Measurements from ENCODE around the gene MRPS35.

The MRPS35 gene

DNA sequence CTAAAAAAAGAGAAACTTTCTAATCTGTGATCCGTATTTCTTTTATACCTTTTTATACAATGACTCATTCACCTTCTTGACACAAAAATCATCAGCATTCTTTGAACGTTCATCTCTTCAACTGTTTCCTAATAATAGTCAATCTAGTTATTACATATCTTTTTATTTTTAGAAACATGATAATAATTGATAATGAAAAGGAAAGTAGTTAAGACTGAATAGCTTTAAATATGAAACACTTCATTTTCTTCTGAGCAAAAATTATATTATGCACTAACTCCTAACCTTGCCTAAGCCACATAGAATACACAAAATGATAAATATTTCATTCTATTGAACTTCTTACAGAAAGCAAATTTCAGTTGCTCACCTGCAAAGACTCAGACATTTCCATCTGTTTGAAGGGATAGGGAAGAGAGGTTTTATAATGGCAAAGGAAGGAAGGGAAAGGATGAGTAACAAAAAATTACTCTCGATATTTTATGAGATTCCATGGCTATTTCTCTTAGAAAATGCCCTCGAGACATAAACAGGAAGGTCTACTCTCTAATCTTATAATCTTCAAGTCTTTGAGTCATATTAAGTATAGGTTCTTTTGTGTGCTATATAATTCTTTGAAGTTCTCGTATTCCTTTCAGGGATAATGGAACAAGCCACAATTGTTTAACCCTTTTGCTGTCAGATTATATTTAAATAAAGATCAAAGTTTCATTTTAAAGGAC is 61.9 kb downstream of the MRPS35 start:
- no peak for DNase-seq

DNA sequence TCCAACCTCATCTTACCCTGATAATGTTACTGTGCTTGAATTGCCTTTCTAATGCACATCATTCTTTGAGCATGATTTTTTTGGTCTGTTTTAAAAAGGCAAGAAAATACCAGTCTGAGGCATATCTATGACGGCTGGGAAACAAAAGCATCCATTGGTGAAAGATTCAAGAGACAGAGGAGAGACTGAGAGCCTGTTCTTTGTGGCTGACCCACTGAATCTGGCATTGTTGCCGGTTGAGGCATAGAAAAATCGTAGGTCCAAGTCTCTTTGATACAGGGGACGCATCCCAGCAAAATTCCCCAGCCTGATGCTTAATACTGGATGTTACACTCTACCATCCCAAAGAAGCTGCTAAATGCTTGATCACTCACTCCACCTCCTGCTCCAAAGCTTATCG is 66.5 kb downstream of the MRPS35 start:
- DNase-seq: no peak

DNA sequence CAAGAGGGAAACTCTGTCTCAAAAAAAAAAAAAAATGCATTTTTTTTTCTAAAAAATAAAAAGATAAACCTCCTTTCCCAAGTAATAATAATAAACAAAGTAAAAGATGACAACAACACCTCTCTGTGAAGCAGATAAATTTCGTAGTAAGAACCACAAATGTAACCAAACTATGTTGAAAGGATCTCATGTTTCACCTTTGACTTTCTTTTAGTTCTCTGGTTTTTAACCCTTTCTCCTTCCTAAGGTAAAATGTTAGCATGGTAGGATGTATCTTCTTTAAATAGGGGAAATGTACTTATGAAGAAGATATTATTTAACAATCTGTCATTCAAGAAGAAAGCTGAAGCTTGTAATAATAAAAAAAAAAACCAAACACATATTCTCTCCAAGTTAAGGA is 67.6 kb downstream of the MRPS35 start:
- DNase-seq: no peak

DNA sequence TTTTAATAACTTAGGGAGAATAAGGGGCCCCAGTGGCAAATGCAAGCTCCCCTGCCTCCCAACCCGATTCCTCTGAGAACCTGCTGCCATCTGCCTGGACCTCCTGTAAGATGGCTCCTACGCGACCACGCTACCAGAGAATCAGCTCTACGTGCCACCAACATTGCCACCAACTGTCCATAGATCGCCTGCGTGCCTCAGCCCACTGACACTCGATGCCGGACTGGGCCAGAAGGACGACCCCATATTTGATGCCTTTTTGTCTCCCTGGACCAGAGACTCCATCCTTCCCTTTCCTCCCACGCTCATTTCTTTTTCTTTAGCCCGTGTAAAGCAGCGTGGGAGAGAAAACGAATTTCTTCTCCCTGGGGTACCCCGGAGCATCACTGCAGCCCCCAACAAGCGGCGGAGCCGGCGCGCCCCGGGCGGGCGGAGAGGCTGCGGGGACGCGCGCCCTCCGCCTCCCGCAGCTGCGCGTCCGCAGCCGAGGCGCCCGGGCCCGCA is 68.8 kb downstream of the MRPS35 start:
- peak; percentile 55 for DNase-seq

DNA sequence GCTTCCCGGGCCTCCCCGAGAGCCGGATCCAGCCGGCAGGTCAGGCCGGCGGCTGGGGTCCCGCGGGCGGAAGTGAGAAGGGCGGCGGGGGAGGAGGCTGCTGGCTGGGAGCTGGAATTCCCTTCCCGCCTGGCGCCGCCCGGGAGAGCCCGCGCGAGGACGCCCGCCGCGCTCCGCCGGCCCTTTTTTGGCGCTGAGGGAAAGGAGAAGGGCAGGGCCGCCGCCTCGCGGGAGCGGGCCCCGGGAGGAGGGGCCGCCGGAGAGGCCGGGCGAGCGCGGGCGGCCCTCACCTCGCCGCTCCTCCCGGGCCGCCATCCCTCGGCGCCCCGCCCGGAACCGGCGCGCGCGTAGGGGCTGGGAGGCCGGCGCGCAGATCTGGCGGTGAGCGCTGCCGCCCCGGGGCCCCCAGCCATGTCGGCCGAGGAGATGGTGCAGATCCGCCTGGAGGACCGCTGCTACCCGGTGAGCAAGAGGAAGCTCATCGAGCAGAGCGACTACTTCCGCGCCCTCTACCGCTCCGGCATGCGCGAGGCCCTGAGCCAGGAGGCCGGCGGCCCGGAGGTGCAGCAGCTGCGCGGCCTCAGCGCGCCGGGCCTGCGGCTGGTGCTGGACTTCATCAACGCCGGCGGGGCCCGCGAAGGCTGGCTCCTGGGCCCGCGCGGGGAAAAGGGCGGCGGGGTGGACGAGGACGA is 69.4 kb downstream of the MRPS35 start, which contains the start of the genes KLHL42 and MANSC4:
TSS of gene KLHL42 (plus strand) at position 314 of the 692 bp plus-strand sequence. CDS start at position 412, 98 bp downstream.
TSS of gene MANSC4 (minus strand) at position 317 of the 692 bp plus-strand sequence. CDS start 8,960 bp downstream, outside the sequence.
- peak; percentile 64 to 78 for DNase-seq

DNA sequence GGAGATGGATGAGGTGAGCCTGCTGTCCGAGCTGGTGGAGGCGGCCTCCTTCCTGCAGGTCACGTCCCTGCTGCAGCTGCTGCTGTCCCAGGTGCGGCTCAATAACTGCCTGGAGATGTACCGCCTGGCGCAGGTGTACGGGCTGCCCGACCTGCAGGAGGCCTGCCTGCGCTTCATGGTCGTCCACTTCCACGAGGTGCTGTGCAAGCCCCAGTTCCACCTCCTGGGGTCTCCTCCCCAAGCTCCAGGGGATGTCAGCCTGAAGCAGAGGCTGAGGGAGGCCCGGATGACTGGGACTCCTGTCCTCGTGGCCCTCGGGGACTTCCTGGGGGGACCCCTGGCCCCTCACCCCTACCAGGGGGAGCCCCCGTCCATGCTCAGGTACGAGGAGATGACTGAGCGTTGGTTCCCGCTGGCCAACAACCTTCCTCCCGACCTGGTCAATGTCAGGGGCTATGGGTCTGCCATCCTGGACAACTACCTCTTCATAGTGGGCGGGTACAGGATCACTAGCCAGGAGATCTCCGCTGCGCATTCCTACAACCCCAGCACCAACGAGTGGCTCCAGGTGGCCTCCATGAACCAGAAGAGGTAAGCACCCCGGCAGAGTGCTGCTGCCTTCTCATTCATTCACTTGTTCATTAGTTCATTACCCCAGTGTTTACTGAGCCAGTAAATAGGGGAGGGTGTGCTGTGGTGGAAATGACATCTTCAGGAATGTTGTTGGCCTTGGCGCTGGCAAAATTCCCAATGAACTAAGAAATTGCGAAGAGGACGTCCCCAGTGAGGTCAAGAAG is 70.2 kb downstream of the MRPS35 start:
- peak; percentile 56 to 63 for DNase-seq

DNA sequence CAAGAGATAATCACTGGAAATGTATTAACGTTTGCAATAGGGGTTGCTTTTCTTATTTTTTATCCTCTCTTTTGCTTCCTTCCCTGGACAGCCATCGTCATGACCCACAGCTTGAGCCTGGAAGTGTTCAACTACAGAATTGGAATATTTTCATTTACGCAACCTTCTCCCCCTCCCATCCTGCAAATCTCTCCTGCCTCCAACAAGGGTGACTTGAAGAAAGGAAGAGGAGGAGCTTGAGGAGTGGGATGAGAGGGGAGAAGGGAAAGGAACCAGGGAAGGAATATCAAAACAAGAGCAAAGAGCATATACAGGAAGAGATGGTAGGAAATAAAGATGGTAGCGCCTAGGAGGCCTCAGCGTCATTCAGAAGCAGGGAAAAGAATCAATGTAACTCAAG is 71.0 kb downstream of the MRPS35 start:
- no peak for DNase-seq

DNA sequence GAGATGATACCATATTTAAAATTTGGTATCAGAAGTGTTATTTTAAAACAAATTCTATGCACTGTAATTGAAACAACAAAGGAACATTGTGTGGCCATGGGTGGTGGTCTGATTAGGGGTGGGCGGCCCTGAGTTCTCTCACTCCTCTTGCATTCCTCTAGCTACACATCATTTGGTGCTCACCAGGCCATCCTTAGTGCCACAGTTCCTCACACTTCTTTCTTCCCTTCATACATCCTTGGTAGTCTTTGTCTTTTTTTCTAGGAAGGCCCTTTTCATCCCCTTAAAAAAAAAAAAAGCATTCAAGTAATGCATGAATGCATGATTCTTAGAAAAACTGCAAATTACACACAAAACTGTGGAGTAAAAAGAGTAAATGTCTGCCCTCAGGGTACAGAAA is 71.8 kb downstream of the MRPS35 start:
- no peak for DNase-seq

DNA sequence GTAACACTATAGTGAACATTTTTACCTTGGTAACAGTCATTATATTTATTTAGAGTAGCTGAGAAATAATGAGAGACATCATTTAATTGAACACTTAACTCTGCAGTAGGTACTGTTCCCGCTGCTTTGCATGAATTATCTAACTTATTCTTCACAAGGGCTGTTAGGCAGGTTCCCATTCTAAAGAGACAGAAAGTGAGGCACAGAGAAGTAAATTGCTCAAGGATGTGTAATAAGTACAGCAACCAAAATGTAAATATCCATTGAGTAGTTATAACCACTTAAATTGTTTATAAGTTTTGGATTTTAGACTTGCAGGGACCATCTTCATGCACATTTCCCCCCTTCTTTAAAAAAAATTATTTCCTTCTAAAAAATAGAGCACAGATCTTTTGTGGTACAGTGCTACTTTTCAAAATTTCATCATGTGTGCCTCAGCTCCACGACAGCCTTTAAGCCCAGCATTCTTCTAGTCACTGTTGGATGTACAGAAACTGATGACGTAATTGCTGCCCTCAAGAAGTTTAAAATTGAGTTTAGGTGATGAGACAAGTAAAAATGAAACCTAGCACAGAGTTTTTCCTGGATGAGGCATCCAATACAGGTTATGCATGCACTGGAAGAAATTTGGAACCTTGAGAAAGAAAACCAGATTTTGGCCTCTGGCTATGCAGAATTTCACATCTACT is 75.4 kb downstream of the MRPS35 start:
- DNase-seq: no peak

DNA sequence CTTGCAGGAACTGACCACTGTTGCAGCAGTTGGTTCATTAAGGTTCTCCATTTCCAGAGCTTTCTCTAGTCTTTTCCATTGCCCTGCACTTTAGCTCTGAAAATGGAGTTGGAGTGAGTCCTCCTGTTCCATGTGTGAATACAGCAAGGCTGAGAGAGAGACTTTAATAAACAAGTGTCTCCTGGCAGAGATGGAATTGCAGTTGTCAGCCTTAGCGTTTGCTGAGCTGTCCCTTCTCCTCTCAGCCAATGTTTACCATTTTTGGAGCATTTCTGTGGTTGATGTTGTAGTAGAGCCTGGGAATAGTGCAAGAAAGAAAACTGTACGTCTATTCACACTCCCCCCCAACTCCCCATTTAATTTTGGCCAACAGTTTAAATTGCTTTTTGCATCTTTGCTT is 76.9 kb downstream of the MRPS35 start:
- DNase-seq: no peak

DNA sequence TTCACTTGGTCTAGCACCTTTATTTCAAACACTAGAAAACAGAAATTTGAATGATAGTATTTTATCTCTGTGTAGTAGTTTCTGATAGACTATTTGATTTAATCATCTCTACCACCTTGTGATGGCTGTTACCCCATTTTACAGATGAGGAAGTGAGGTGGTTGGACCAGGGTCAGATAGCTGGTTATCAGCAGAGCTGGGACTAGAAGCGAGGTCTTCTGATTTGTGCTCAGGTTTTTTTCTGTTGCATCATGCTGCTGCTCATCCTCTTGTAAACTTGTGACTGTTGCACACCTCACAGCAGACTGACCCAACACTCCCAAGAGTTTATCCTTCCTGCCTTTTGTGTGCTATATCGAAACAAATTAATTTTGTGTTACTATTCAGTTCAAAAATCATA is 79.5 kb downstream of the MRPS35 start:
- DNase-seq: no peak

DNA sequence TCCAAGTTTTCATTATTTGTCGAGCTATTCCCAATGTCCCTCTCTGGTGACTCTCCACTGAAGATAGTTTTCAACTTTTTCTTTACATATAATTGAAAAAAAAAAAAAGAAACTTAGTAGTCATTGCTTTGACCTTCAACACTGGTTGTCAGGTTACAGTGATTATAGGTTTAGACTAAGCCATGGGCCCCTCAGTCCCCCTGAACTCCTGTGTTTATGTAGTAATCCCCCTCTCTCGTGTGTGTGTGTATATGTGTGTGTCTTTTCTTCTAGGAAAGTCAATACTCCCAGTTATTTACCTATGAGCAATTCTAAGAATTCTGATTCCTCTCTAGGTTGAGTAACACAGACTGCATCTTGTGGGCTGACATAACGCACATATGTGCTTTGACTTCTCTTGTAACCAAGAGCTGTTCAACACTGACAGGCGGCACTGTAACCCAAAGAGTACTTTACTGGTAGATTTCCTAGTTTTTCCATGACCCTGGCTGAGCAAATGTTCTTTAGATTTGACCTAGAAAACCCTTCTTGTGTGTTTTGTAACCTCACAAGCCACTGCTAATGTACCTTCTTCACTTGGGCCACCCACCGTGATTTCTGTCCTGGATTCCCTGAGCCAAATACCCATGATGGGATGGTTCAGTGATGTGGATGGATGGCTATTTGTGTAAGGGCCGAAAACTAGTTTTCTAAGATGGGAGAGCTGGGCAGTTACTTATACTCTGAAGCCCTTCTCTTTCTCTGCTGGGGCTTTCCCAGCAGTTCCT is 84.4 kb downstream of the MRPS35 start:
- DNase-seq: no peak

DNA sequence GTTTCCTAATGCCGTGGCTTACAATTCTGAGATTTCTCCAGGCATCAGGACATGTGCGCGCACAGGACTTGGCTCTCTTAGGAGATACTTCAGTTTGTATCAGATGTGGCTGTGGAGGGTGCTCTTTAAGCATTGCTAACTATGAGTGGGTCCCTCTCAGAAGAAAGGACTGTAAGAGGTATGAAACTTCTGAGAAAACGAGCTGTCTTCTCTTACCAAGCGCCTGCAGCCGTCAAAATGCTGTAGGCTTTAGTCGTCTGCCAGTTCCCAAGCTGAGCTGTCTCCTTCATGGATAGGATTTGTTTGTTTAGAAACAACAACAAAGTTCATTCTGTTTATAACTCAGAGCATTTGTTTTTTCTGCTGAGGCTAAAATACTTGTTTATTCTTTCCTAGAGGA is 85.5 kb downstream of the MRPS35 start:
- no peak for DNase-seq

DNA sequence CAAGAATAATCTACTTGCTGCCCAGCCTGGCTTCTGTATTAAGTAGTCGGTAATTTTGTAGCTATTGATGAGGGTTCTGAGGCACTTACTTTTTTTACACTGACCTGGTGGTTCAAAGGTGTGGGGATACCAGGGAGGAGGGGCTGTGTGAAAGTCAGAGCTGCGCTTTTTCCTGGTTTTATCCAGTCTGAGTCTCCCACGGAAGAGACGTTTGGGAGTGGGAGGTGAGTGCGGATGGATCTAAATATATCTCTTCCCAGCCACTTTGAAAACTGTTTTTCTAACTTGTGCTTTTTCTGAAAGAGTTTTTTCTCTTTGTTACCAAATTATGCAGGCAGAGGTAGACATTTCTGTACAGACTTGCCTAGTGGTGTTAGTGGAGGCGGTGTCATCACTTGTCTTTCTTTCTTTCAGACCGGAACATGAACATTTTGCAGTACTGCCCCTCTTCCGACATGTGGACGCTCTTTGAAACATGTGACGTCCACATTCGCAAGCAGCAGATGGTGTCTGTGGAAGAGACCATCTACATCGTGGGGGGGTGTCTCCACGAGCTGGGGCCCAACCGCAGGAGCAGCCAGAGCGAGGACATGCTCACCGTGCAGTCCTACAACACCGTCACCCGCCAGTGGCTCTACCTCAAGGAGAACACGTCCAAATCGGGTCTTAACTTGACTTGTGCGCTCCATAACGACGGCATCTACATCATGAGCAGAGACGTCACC is 86.8 kb downstream of the MRPS35 start:
- DNase-seq: no peak

DNA sequence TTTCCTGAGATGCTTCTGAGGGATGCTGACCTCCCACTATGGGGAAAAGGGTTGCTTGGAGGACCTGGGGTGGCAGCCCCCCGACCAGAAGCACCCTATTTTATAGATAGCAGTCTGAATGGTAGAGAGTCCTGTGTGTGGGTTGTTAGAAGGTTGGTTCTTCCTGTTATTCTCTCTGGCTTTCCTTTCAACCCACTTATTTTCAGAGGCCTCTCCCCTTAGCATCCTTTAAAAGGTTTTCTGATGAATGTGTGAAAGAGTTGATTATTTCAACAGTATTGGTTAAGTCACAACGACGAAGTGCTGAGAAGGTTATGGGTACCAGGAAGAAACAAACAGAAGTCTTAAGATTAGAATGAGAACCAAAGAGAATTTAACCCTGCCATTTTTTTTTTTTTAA is 90.2 kb downstream of the MRPS35 start:
- no peak for DNase-seq

DNA sequence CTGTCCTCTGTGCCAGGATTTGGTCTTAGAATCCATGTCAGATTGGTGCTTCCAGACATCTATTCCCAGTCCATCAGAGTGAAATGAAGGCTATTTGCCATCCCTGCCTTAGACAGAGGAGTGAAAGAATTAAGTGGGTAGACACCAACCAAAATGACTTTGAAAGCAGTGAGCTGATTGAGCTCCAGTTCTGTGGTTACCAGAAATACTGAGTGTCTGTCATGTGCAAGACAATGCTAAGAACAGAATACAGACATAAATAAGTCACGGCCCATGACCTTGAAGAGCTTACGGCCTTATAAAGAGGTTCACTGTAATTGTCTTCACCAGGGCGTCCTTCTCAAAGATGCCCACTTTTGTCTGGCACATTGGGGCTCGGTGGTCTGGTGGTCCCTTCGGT is 91.0 kb downstream of the MRPS35 start:
- no peak for DNase-seq

DNA sequence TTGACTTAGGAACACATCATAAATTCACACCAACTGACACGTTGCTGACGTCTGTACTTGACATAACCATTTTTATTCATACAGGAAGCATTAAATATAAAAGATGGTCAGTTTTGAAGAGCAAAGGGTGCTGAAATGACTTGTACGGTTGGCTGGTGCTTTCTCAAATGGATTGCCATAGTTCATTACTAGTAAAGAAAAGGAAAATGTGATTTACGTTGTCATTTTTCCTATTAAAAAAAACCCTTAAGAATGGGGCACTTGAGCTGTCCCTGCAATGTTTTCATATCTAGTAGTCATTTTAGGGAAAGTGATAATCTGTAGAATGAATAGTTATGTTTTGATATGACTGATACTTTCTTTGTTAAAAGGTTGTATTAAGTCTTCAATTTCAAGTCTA is 91.9 kb downstream of the MRPS35 start:
- peak; percentile 36 to 53 for DNase-seq

DNA sequence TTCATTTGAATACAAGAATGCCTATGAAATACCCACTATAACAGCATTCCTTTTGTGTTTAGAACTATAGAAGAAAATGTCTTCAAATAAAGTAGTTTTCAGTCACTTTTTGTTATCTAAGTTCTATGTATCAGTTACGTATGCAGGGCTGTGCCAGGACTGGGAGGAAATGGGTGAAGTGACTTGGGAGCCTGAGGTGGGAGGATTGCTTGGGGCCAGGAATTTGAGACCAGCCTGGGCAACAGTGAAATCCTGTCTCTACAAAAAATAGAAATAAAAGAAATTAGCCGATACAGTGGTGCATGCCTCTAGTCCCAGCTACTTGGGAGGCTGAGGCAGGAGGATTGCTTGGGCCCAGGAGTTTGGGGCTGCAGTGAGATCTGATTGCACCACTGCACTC is 92.3 kb downstream of the MRPS35 start:
- no peak for DNase-seq

DNA sequence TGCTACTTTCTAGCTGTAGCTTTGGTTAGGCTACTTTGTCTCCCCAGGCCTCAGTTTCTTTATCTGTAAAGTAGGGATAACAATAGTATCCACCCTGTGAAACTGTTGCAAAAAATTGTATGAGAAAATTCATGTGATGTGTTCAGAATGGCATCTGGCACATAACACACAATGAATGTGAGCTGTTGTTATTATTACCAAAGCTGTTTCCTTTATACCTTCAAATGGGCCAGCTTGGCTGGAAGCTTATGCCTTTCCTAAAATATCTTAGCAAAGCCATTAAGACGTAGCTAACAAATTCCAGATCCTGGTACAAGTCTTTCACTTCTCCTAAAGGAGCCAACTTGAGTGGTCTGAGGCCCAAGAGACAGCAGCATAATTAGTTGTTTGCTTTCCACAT is 94.6 kb downstream of the MRPS35 start:
- no peak for DNase-seq

Data from SHP77 (cell line).